GM23338 (cell line): ENCODE results near the gene WDR37. TPM values are rescaled to one million over a fixed set of nuclear protein-coding genes. Genes with fewer than 3 reads are reported as not detected.

Experiments
- ATAC-seq: fragments of 200-7000 bp; cut with Tn5 transposase; 3 replicates; pipeline ENCODE4 v1.9.1; 2020
- DNase-seq: peaks from one replicate; pipeline ENCODE4 v3.0.0-alpha.2; 2015; ENCODE audit warnings: low spot score
- H2AFZ ChIP-seq: fragments of 200-600 bp; sonication (generic); 2 replicates; pipeline ENCODE4 v1.8.0; 2016; ENCODE audit warnings: antibody characterized with exemption, mild to moderate bottlenecking, moderate library complexity
- H3F3A ChIP-seq: fragments of 200-600 bp; sonication (generic); replicated peaks from 2 replicates; pipeline ENCODE4 v1.8.0; 2017; ENCODE audit warnings: antibody characterized with exemption, mixed run types, low read depth
- H3K27ac ChIP-seq: fragments of 200-600 bp; sonication (generic); 2 replicates; pipeline ENCODE4 v1.6.1; 2016; ENCODE audit warnings: low read depth
- H3K27me3 ChIP-seq: fragments of 200-600 bp; sonication (generic); 2 replicates; pipeline ENCODE4 v1.8.0; 2016; ENCODE audit warnings: mild to moderate bottlenecking, mixed run types, moderate library complexity; ENCODE audit not compliant: insufficient read depth
- H3K36me3 ChIP-seq: fragments of 200-600 bp; sonication (generic); 2 replicates; pipeline ENCODE4 v1.8.0; 2016; ENCODE audit warnings: mild to moderate bottlenecking; ENCODE audit not compliant: insufficient read depth
- H3K4me1 ChIP-seq: fragments of 200-600 bp; sonication (generic); 2 replicates; pipeline ENCODE4 v1.8.0; 2016; ENCODE audit warnings: mild to moderate bottlenecking, moderate library complexity; ENCODE audit not compliant: insufficient read depth
- H3K4me2 ChIP-seq: fragments of 200-600 bp; sonication (generic); 2 replicates; pipeline ENCODE4 v1.7.1; 2017; ENCODE audit warnings: mixed run types
- H3K4me3 ChIP-seq: fragments of 200-600 bp; sonication (generic); 2 replicates; pipeline ENCODE4 v1.6.1; 2016; ENCODE audit warnings: mixed run types
- H3K79me2 ChIP-seq: fragments of 200-600 bp; sonication (generic); replicated peaks from 2 replicates; pipeline ENCODE4 v1.8.0; 2017; ENCODE audit warnings: mild to moderate bottlenecking; ENCODE audit not compliant: insufficient read depth
- H3K9me2 ChIP-seq: fragments of 200-600 bp; sonication (generic); 2 replicates; pipeline ENCODE4 v1.8.0; 2017; ENCODE audit not compliant: insufficient read depth
- H4K20me1 ChIP-seq: fragments of 200-600 bp; sonication (generic); replicated peaks from 2 replicates; pipeline ENCODE4 v1.8.0; 2017; ENCODE audit warnings: mild to moderate bottlenecking; ENCODE audit not compliant: insufficient read depth
- H3K27ac Mint-ChIP-seq: 2 replicates; pipeline ENCODE4 v1.8.0; 2020; ENCODE audit warnings: inconsistent platforms, mild to moderate bottlenecking, moderate library complexity, mixed read lengths
- H3K27me3 Mint-ChIP-seq: 3 replicates; pipeline ENCODE4 v1.8.0; 2022; ENCODE audit warnings: low read depth, mild to moderate bottlenecking, moderate library complexity, mixed read lengths, inconsistent platforms; ENCODE audit not compliant: insufficient read depth, poor library complexity
- H3K36me3 Mint-ChIP-seq: 3 replicates; pipeline ENCODE4 v1.8.0; 2021; ENCODE audit warnings: low read depth, mild to moderate bottlenecking, inconsistent platforms, moderate library complexity, mixed read lengths
- H3K4me1 Mint-ChIP-seq: 3 replicates; pipeline ENCODE4 v1.8.0; 2020; ENCODE audit warnings: mild to moderate bottlenecking, inconsistent platforms, mixed read lengths
- H3K4me3 Mint-ChIP-seq: 3 replicates; pipeline ENCODE4 v1.8.0; 2021; ENCODE audit warnings: moderate library complexity, mild to moderate bottlenecking, inconsistent platforms, mixed read lengths
- H3K9me3 Mint-ChIP-seq: 3 replicates; pipeline ENCODE4 v1.8.0; 2020; ENCODE audit warnings: moderate library complexity, mild to moderate bottlenecking, inconsistent platforms, mixed read lengths
- CREB1 ChIP-seq: fragments of 250-450 bp; sonication (Bioruptor Pico); IDR thresholded peaks from 2 replicates; pipeline ENCODE4 v1.5.0; 2020; ENCODE audit warnings: low read depth, mild to moderate bottlenecking, moderate library complexity
- CTCF ChIP-seq, 2 experiments: fragments of 200-600 bp in 1 of 2; sonication (generic) in 1 of 2; conservative IDR thresholded peaks; 2 replicates each; pipeline versions ENCODE4 v1.5.1 to v1.6.1; 2016 to 2017; ENCODE audit warnings: antibody characterized with exemption in 2 of 2, low read depth in 2 of 2, mild to moderate bottlenecking in 2 of 2, moderate library complexity in 1 of 2
- ETS1 ChIP-seq: IDR thresholded peaks from 2 replicates; pipeline ENCODE4 v1.6.1; 2016; ENCODE audit warnings: antibody characterized with exemption
- EZH2 ChIP-seq: fragments of 200-600 bp; sonication (generic); IDR thresholded peaks from one replicate; pipeline ENCODE4 v1.8.0; 2017; ENCODE audit warnings: antibody characterized with exemption, mild to moderate bottlenecking, low read depth; ENCODE audit not compliant: unreplicated experiment
- EZH2phosphoT487 ChIP-seq: fragments of 200-600 bp; sonication (generic); IDR thresholded peaks from one replicate; pipeline ENCODE4 v1.8.1; 2018; ENCODE audit warnings: antibody characterized with exemption; ENCODE audit not compliant: unreplicated experiment
- JUNB ChIP-seq: IDR thresholded peaks from one replicate; pipeline ENCODE4 v1.6.1; 2016; ENCODE audit warnings: antibody characterized with exemption; ENCODE audit not compliant: unreplicated experiment
- NANOG ChIP-seq: IDR thresholded peaks from 2 replicates; pipeline ENCODE4 v1.6.1; 2016; ENCODE audit warnings: antibody characterized with exemption, borderline replicate concordance
- POLR2AphosphoS5 ChIP-seq: IDR thresholded peaks from 2 replicates; pipeline ENCODE4 v1.6.1; 2016; ENCODE audit warnings: antibody characterized with exemption, low read depth
- REST ChIP-seq: IDR thresholded peaks from one replicate; pipeline ENCODE4 v1.6.1; 2018; ENCODE audit warnings: antibody characterized with exemption; ENCODE audit not compliant: unreplicated experiment
- STAT1 ChIP-seq: IDR thresholded peaks from one replicate; pipeline ENCODE4 v1.6.1; 2016; ENCODE audit warnings: antibody characterized with exemption; ENCODE audit not compliant: unreplicated experiment
- ZNF114 ChIP-seq: fragments of 250-450 bp; sonication (Bioruptor Pico); IDR thresholded peaks from 2 replicates; pipeline ENCODE4 v1.5.0; 2020; ENCODE audit warnings: mild to moderate bottlenecking, moderate library complexity
- ZNF331 ChIP-seq: fragments of 250-450 bp; sonication (Bioruptor Pico); IDR thresholded peaks from 2 replicates; pipeline ENCODE4 v1.5.0; 2020; ENCODE audit warnings: low read depth, mild to moderate bottlenecking, moderate library complexity
- ZNF462 ChIP-seq: fragments of 250-450 bp; sonication (Bioruptor Pico); IDR thresholded peaks from 2 replicates; pipeline ENCODE4 v1.5.0; 2020; ENCODE audit warnings: mild to moderate bottlenecking, moderate library complexity
- polyA plus RNA-seq: library from polyadenylated mRNA; unstranded; fragments of >200 nt; fragmentation: Nextera tagmentation; extraction: Ambion mirVana; gene quantifications from 2 replicates; pipeline ENCODE4 v1.2.1, GENCODE V29; 2016
- total RNA-seq: library from RNA; depleted of rRNA; stranded (reverse); fragments of >200 nt; shearing (Covaris generic); gene quantifications from 2 replicates; pipeline ENCODE4 v1.2.3, GENCODE V29; 2014

WDR37 gene
- total and polyA plus RNA-seq, 2 experiments from 2014 or later: 6.0 to 10.2 TPM

- DNase-seq: no peak
- H3K9me3 Mint-ChIP-seq: no peaks in the 10 kb centered on the region
- H4K20me1 ChIP-seq: no peaks in the 10 kb centered on the region; the same call in 1 of the 2 replicates
- H3K4me3 ChIP-seq: no peak overlapping the region
- no peak overlapping the region for H3K4me2 ChIP-seq
- H3K27me3 Mint-ChIP-seq: no peaks in the 10 kb centered on the region
- H3K79me2 ChIP-seq: no peaks in the 10 kb centered on the region
- H3K27me3 ChIP-seq: no peaks in the 10 kb centered on the region
- no peak overlapping the region for H2AFZ ChIP-seq
- H3K27ac Mint-ChIP-seq: no peak overlapping the region
- H3K4me3 Mint-ChIP-seq: no peak overlapping the region
- peaks cover 36% of the 10 kb centered on the region; the same call in 2 of the 3 replicates for H3K36me3 Mint-ChIP-seq
- no peaks in the 10 kb centered on the region for H3K36me3 ChIP-seq
- H3K4me1 Mint-ChIP-seq: peaks cover 6% of the 10 kb centered on the region; the same call in 2 of the 3 replicates
- no peak overlapping the region for H3K27ac ChIP-seq
- no peaks in the 10 kb centered on the region for H3F3A ChIP-seq
- 0 out of 2 replicates have a peak, but pooled peaks cover 6% of the 10 kb centered on the region for H3K9me2 ChIP-seq
- TF ChIP-seq ETS1 (no peak), JUNB (no peak), ZNF114 (CRISPR knock-in tag) (no peak), CREB1 (CRISPR knock-in tag) (no peak), ZNF331 (CRISPR knock-in tag) (no peak), POLR2AphosphoS5 (no peak), EZH2 (no peak), EZH2phosphoT487 (no peak), ZNF462 (no peak), NANOG (no peak), REST (no peak), CTCF (conservative IDR thresholded peaks at IDR 0.05; ENCODE audit: low read depth in 2 of 2) (no peak), STAT1 (no peak)
- ATAC-seq: no peak
- H3K4me1 ChIP-seq: no peaks in the 10 kb centered on the region
Measured at GRCh38 chr10:1130995-1131790, 75.0 kb downstream of the WDR37 start.
